Right lobe of liver (tissue), 6 donors: ENCODE data around the gene HSFX3. TPM values are rescaled to one million over a fixed set of nuclear protein-coding genes. Genes with fewer than 3 reads are reported as not detected.
"Not testable (repeated sequence)": the region's sequence is repeated elsewhere in the genome, so short reads cannot be mapped to it uniquely, and the experiment has no call there.

Experiments
- ATAC-seq, 4 donors: fragments of 200-7000 bp; cut with Tn5 transposase; one replicate each; pipeline ENCODE4 v1.9.1; 2020; ENCODE audit warnings: mild to moderate bottlenecking in 4 of 4, moderate library complexity in 4 of 4
- DNase-seq, 3 donors: peaks; one replicate each; pipeline ENCODE4 v3.0.0-alpha.2; 2020
- H3K27ac ChIP-seq, 3 donors: fragments of 200-600 bp; one replicate each; pipeline ENCODE4 v1.8.0; 2022
- H3K27me3 ChIP-seq, 2 donors: fragments of 200-600 bp; one replicate each; pipeline ENCODE4 v1.8.0; 2022
- H3K36me3 ChIP-seq, 4 donors: fragments of 200-600 bp; sonication (generic) in 1 of 4; one replicate each; pipeline versions ENCODE4 v1.5.1 to v1.8.0; 2017 to 2022; ENCODE audit warnings: control low read depth in 1 of 4
- H3K4me1 ChIP-seq, 4 donors: fragments of 200-600 bp; sonication (generic) in 1 of 4; one replicate each; pipeline versions ENCODE4 v1.5.1 to v1.8.0; 2017 to 2022; ENCODE audit warnings: control low read depth in 1 of 4
- H3K4me3 ChIP-seq, 3 donors: fragments of 200-600 bp; one replicate each; pipeline ENCODE4 v1.8.0; 2022
- H3K9me3 ChIP-seq, 4 donors: fragments of 200-600 bp; sonication (generic) in 1 of 4; one replicate each; pipeline versions ENCODE4 v1.5.1 to v1.8.0; 2017 to 2022; ENCODE audit warnings: control low read depth in 1 of 4
- CTCF ChIP-seq, 4 donors: fragments of 200-600 bp in 3 of 4; fragments of 450-650 bp in 1 of 4; IDR thresholded peaks; one replicate each; pipeline versions ENCODE4 v1.5.1 to v1.8.0; 2016 to 2022; ENCODE audit warnings: antibody characterized with exemption in 4 of 4, mild to moderate bottlenecking in 2 of 4
- POLR2A ChIP-seq: fragments of 450-650 bp; IDR thresholded peaks from one replicate; pipeline ENCODE4 v1.6.1; 2017; ENCODE audit warnings: antibody characterized with exemption, mild to moderate bottlenecking
- WGBS: methylation state at CpG from one replicate; pipeline ENCODE4 v1.1.6; 2018; ENCODE audit warnings: low coverage, low lambda C conversion rate; ENCODE audit not compliant: insufficient coverage; ENCODE audit errors: missing lambda C conversion rate; 5-methylcytosine and 5-hydroxymethylcytosine counted together
- intact Hi-C, 2 donors: fragments of 100-400 bp; cut with DNase I; formaldehyde crosslinking; loops; one replicate each; pipeline versions ENCODE4 v1.11.2 to v1.14.1; 2022
- total RNA-seq, 6 experiments: library from RNA; depleted of rRNA in 2 of 6; stranded (reverse); fragments of >200 nt in 2 of 6; fragmentation: NEBNext Ultra II Directional in 3 of 6; extraction: Animal tissue kit (Norgen Biotek cat#: 25700) in 3 of 6; gene quantifications; one replicate each; pipeline versions ENCODE4 v1.1.0 to v1.2.4, GENCODE V29; 2016 to 2023
- donor health status: DM: no; HTN: yes; CAD: no.
- donor health status: DM: no; HTN: no; CAD: no.
- donor health status: DM: no; HTN: no; CAD: no.
- donor health status: DM: no; HTN: yes; CAD: no.
- donor health status: DM: no; HTN: yes; CAD: no.

Gene HSFX3
- total RNA-seq, 6 experiments from 2014 or later: not detected

GRCh38 chrX:149522916-149523315 lies 26.8 kb downstream of the HSFX3 start:
- TF ChIP-seq POLR2A (no peak), CTCF (IDR thresholded peaks at IDR 0.05) (no peak)
- no peaks in the 10 kb centered on the region for H3K27me3 ChIP-seq
- DNase-seq: peak in 1 of 3 donors; percentile 33
- peaks cover 0 to 10% (median 0%) of the 10 kb centered on the region in 4 donors for H3K4me1 ChIP-seq
- intact Hi-C loops: no loop called here
- H3K9me3 ChIP-seq: no peaks in the 10 kb centered on the region
- H3K27ac ChIP-seq: peak overlapping the region in 2 of 3 donors; percentile 7 to 57
- H3K4me3 ChIP-seq: no peak overlapping the region
- no peaks in the 10 kb centered on the region for H3K36me3 ChIP-seq
- ATAC-seq: peak; percentile 66 to 85 (median 79)
- 74% methylated on average over 2 of the region's 2 CpGs for WGBS

GRCh38 chrX:149521438-149521837 lies 28.3 kb downstream of the HSFX3 start:
- TF ChIP-seq CTCF (IDR thresholded peaks at IDR 0.05): no peak
- no peak for TF ChIP-seq POLR2A
- Histone ChIP-seq H3K36me3 (no peaks in the 10 kb centered on the region), H3K27ac (no peak overlapping the region), H3K4me1 (peaks cover 0 to 10% (median 0%) of the 10 kb centered on the region in 4 donors), H3K4me3 (no peak overlapping the region), H3K27me3 (no peaks in the 10 kb centered on the region), H3K9me3 (no peaks in the 10 kb centered on the region)
- no peak for DNase-seq
- 30% methylated on average over 8 of the region's 9 CpGs for WGBS
- ATAC-seq: no peak
- intact Hi-C loops: no loop called here

GRCh38 chrX:149520636-149521277 lies 29.0 kb downstream of the HSFX3 start:
- DNase-seq, H3K4me3 ChIP-seq, H3K27me3 ChIP-seq, intact Hi-C loops, H3K36me3 ChIP-seq, H3K27ac ChIP-seq, ATAC-seq, H3K9me3 ChIP-seq: not testable (repeated sequence)
- H3K4me1 ChIP-seq: peaks cover 0 to 10% (median 0%) of the 10 kb centered on the region in 4 donors
- WGBS: 60% methylated on average over 3 of the region's 3 CpGs

GRCh38 chrX:149518236-149518635 lies 31.5 kb downstream of the HSFX3 start:
- no peak overlapping the region for H3K27ac ChIP-seq
- H3K27me3 ChIP-seq: no peaks in the 10 kb centered on the region
- intact Hi-C loops: no loop called here
- no peaks in the 10 kb centered on the region for H3K9me3 ChIP-seq
- no peak overlapping the region for H3K4me3 ChIP-seq
- H3K4me1 ChIP-seq: peaks cover 0 to 10% (median 0%) of the 10 kb centered on the region in 4 donors
- WGBS: 60% methylated on average over 6 of the region's 7 CpGs
- DNase-seq (no peak), ATAC-seq (no peak)
- H3K36me3 ChIP-seq: no peaks in the 10 kb centered on the region
- TF ChIP-seq POLR2A: no peak
- no peak for TF ChIP-seq CTCF (IDR thresholded peaks at IDR 0.05)

- Histone ChIP-seq H3K27ac (no peak overlapping the region), H3K27me3 (no peaks in the 10 kb centered on the region), H3K4me3 (no peak overlapping the region), H3K9me3 (no peaks in the 10 kb centered on the region), H3K36me3 (no peaks in the 10 kb centered on the region), H3K4me1 (peaks cover 0 to 5% (median 0%) of the 10 kb centered on the region in 4 donors)
- intact Hi-C loops: no loop called here
- ATAC-seq: no peak
- no peak for DNase-seq
- WGBS: 50% methylated on average over 1 of the region's 1 CpG
- no peak for TF ChIP-seq CTCF (IDR thresholded peaks at IDR 0.05)
- no peak for TF ChIP-seq POLR2A
These were observed 32.4 kb downstream of the HSFX3 start for GRCh38 chrX:149517308-149517707.
